ENCODE data around the gene RIC3.

DNA sequence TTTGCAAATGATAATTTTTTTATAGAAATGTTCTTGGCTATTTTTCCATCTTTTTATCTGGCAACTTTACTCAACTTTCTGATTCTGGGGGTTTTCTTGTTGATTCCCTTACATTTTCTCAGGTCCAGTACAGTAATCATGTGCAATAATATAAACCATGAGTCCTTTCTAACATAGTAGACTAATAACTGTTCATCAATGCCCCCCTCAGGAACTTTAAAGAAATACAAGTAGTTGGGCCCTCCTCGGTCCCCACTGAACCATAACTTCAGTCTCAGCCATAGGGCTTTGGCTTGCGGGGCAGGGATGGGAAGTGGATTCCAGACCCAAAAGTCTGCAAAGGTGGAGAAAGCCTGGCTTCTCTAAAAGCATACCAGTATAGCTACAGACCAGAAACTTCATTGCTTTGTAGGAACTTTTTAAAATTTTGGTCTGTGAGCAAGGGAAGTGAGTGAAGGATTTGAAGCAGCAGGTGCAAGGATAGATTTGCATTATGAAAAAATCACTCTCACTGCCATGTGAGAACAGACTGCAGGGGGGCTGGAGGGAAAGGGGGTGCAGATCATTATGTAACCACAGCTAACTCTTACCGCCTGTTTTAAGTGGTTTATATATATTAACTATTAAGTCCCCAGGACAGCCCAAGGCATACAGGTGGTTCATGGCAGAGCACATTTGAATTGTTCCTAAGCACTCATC, 98.3 kb downstream of the RIC3 start:
- TF ChIP-seq, protein P1, sequence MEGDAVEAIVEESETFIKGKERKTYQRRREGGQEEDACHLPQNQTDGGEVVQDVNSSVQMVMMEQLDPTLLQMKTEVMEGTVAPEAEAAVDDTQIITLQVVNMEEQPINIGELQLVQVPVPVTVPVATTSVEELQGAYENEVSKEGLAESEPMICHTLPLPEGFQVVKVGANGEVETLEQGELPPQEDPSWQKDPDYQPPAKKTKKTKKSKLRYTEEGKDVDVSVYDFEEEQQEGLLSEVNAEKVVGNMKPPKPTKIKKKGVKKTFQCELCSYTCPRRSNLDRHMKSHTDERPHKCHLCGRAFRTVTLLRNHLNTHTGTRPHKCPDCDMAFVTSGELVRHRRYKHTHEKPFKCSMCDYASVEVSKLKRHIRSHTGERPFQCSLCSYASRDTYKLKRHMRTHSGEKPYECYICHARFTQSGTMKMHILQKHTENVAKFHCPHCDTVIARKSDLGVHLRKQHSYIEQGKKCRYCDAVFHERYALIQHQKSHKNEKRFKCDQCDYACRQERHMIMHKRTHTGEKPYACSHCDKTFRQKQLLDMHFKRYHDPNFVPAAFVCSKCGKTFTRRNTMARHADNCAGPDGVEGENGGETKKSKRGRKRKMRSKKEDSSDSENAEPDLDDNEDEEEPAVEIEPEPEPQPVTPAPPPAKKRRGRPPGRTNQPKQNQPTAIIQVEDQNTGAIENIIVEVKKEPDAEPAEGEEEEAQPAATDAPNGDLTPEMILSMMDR (IDR thresholded peaks at IDR 0.05; ENCODE audit: insufficient read depth, low read length, poor library complexity, severe bottlenecking), result peak; percentile 34
- TF ChIP-seq EZH2phosphoT487 (conservative IDR thresholded peaks at IDR 0.05; ENCODE audit: low read length), result no peak
